GM15510 (cell line): ENCODE measurements around the gene TENM4.

Experiments
- POLR2A ChIP-seq: IDR thresholded peaks from 3 replicates; pipeline ENCODE4 v1.6.1; 2011; ENCODE audit warnings: borderline replicate concordance; ENCODE audit not compliant: insufficient read length; ENCODE audit errors: extremely low read depth

TENM4 gene

GRCh38 chr11:79173615-79174014 lies 267.2 kb downstream of the TENM4 start:
- TF ChIP-seq POLR2A: no peak

DNA sequence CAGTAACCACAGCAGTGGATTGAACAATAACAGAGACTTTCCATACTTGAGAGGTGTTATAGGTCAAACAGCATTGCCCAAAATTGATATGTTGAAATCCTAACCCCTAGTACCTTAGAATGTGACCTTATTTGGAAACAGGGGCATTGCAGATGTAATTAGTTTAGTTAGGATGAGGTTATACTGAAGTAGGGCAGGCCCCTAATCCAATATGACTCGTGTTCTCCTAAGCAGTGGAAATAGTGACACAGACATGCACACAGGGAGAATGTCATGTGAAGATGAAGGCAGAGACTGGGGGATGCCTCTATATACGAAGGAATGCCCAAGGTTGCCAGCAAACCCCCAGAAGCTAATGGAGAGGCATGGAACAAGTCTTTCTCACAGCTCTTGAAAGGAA lies 270.5 kb downstream of the TENM4 start:
- TF ChIP-seq POLR2A: no peak

DNA sequence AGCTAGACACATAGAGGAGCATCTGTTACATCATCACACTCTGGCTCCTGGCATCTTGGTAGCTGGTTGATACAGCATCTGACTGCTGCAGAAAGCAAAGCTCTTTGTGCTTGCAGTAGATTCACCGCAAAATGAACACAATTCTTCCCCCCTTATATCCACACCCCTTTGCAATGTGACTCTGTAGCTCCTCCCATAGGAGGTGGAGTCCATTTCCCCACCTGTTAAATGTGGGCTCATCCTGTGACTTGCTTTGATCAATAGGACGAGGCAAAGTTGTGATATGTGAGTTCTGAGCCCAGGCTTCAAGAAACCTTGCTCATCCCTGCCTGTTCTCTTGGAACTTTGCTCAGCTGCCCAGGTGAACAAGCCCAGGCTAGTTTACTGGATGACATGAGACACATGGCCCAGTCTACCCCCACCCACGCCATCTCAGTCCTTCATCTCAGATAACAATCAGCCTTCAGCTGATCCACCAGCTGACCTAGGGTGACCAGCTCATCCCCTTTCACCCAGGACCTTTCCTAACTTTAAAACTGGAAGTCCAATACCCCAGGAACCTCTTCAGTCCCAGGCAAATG lies 272.2 kb downstream of the TENM4 start:
- no peak for TF ChIP-seq POLR2A

DNA sequence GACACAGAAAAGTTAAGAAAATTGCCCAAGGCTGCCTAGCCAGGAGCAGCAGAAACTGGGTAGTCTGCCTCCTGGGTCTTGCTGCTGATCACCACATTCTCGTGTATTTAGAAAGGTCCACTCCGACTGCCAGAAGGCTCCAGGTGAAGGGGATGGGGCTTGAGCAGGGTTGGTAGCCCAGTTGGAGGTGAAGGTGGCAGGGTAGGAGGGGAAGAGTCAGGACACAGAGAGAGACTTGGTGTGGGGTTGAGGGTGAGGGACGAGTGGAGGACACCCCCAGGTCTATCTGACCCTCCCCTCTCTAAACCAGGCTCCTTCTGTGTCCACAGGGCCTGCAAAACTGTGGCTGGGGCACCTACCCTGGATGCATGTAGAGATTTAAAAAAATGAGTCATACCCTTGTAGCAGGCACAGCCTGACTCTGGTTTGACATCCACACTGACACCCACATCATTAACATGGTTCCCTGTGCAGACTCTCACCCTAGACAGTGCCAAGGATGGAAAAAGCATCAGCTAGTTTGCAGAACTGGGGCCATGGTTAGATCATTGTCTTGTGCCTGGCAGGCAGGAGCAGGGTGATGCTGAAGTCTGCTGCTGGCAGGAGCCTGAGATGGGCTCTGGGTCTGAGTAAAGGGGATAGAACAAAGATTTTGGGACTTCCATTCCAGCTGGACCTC lies 273.2 kb downstream of the TENM4 start:
- no peak for TF ChIP-seq POLR2A

- no peak for TF ChIP-seq POLR2A
Observed at GRCh38 chr11:79165908-79166307, 274.9 kb downstream of the TENM4 start.

- TF ChIP-seq POLR2A: no peak
Observed at GRCh38 chr11:79160791-79161403, 279.9 kb downstream of the TENM4 start.

GRCh38 chr11:79159657-79160450 lies 281.0 kb downstream of the TENM4 start:
- TF ChIP-seq POLR2A: no peak

- TF ChIP-seq POLR2A: no peak
Observed at GRCh38 chr11:79157738-79158137, 283.1 kb downstream of the TENM4 start.

DNA sequence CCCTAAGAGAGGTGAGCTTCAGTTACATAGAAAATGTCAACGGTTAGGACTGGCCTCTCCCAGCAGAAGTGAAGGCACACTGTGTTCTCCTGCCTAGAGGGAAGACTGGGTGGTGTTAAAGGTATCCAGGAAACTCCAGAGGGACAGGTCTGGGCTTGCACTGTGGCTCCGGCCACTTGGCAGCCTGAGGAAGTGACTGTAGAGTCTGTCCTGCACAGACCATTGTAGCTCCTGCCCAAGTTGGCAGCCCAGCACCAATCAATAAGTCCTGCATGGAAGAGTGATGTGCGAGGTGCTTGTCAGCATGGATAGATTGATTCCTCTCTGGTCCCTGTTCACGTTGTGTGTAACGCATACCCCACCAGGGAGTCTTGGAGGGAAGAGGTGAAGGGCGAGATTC lies 284.8 kb downstream of the TENM4 start:
- no peak for TF ChIP-seq POLR2A

GRCh38 chr11:79155237-79155636 lies 285.6 kb downstream of the TENM4 start:
- no peak for TF ChIP-seq POLR2A

GRCh38 chr11:79152511-79152910 lies 288.3 kb downstream of the TENM4 start:
- no peak for TF ChIP-seq POLR2A

GRCh38 chr11:79151396-79151795 lies 289.4 kb downstream of the TENM4 start:
- TF ChIP-seq POLR2A: no peak

DNA sequence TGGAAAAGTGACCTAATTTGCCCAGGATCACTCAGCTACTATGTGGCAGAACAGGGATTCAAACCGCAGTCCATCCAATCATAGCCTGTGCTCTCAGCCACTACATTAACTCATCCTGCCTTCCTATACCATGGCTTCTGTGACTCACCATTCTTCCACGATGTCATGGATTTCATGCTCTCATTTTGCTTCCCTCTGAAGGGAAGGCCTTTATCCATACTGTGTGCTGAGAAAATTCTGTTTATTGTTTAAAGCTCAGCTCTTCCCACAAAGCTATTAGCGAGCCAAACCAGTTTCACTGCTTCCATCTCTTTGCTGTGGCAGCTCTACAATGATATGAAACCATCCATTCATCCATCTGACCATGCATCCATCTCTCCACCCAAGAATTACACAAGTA lies 289.9 kb downstream of the TENM4 start:
- TF ChIP-seq POLR2A: no peak

DNA sequence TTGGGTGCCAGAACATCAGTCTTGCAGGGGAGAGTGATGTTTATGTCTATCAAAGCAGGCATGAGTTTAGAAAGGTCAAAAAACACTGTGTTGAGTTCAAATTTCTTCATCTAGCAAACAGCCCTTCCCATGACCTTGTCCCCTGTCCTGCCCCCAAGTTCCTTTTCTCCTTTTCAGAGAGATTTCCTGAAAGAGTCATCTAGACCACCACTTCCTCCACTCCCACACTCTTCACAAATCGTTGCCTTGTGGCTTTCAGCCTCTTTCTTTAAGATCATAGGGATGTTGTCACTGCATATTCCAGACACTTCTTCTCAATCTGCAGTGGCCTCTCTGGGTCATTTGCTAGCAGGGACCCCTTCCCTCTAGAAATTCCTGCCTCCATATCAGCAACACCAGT lies 290.5 kb downstream of the TENM4 start:
- no peak for TF ChIP-seq POLR2A

DNA sequence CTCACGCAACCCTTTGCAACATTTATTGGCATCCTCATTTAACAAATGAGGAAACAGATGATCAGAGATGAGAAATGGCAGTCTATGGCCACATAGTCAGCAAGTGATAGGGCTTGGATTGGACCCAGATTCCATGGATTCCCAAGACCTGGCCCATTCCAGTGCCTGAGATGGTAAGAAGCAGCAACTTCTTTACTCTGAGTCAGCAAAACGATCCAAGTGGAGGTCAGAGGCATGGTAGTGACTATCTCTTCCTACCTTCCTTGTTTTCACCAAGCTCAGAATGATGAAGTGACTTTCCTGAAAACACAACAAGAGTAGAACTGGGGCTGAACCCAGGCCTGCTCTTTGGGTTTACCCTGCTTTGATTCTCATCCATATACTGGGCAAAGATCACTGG lies 293.1 kb downstream of the TENM4 start:
- TF ChIP-seq POLR2A: no peak

- TF ChIP-seq POLR2A: no peak
Observed at GRCh38 chr11:79147011-79147410, 293.8 kb downstream of the TENM4 start.

GRCh38 chr11:79139900-79140299 lies 300.9 kb downstream of the TENM4 start:
- no peak for TF ChIP-seq POLR2A

DNA sequence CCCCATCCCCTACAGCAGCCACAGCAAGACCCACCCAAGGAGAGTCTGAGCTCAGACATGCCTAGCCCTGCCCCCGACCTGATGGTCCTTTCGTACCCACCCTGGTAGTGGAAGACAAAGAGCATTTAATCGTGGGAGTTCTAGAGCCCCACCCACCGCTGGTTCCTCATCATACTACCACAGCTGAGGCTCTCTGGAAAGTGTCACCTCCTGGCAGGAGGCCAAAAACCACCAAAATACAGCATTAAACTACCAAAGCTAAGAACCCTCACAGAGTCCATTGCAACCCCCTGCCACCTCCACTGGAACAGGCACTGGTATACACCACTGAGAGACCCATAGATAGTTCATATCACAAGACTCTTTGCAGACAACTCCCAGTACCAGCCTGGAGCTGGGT lies 311.1 kb downstream of the TENM4 start:
- no peak for TF ChIP-seq POLR2A
